NCI-H446 (cell line): ENCODE data around the gene KIRREL2.
"Not testable (repeated sequence)": the region's sequence is repeated elsewhere in the genome, so short reads cannot be mapped to it uniquely, and the experiment has no call there.

Experiments used
- DNase-seq, 2 experiments: peaks; one replicate each; lab custom pipeline; 2025; lab: John Stamatoyannopoulos, UW

KIRREL2 gene

DNA sequence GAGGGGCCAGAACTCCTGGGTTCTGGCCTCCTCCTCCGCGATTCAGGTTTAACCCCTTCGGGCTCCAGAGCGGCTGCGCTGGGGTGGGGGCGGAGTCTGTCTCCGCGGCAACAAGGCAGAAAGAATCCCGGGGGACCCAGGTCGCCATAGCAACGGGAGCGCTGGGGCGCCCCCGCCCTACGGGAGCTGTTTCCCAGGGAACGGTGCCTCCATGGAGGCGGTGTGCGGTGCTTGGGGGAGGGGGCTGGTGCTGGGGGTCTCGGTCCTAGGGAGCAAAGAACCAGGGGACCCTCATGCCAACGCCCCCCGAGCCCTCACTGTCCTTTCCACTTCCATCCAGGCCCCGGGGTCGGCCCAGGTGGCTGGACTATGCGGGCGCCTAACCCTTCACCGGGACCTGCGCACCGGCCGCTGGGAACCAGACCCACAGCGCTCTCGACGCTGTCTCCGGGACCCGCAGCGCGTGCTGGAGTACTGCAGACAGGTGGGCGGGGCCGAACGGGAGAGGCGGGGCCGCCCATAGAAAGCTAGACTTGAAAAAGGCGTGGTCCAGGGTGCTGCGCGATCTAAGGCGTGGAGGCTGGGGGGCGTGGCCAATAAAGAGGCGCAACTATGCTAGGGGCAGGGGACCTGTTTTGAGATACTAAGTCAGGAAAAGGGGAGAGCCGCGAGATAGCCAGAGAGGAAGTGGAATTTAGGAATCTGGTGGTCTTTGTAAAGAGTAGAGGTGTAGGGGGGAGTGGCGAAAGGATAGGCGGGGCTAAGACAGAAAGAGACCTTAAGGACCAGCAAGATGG, 12.8 kb downstream of the KIRREL2 start:
- DNase-seq = peak; percentile 89 to 92

DNA sequence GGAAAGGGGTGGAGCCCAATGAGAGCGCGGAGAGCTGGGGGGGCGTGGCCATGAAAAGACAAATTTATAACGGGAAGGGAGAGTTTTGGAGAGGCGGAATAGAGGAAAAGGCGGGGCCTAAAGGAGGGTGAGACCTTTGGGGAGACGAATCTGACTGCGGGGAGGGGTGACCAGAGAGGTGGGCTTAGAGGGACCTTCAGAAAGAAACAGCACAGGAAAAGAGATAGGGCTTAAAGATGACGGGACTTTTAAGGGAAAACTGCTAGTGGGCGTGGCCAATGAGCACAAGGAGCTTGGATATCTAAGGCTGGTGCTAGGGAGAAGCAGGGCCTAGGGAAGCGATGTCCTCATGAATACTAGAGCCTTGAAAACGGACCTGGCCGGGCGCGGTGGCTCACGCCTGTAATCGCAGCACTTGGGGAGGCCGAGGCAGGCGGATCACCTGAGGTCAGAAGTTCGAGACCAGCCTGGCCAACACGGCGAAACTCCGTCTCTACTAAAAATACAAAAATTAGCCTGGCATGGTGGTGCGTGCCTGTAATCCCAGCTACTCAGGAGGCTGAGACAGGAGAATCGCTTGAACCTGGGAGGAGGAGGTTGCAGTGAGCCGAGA, 13.5 kb downstream of the KIRREL2 start:
- peak in 1 of 2 experiments; percentile 83 for DNase-seq

DNA sequence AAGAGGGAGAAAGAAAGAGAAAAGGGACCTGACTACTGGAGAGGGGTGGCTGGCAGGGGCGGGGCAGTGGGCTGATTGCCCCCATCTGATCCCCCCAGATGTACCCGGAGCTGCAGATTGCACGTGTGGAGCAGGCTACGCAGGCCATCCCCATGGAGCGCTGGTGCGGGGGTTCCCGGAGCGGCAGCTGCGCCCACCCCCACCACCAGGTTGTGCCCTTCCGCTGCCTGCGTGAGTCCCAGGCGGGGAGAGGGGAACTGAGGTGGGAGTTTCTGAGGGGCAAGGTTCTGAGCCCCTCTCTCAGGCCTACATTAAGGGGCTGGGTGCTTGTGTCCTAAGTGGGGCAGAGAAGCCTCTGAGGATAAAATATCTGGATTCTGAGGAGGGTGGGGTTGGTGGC, 14.1 kb downstream of the KIRREL2 start:
- DNase-seq = no peak

DNA sequence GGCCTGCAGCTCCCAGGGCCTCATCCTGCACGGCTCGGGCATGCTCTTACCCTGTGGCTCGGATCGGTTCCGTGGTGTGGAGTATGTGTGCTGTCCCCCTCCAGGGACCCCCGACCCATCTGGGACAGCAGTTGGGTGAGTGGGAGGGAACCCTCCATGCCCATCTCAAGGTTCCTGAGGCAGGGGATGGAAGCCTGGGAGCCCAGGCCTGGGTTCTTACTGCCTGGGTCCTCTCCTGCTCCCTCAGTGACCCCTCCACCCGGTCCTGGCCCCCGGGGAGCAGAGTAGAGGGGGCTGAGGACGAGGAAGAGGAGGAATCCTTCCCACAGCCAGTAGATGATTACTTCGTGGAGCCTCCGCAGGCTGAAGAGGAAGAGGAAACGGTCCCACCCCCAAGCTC, 14.9 kb downstream of the KIRREL2 start:
- DNase-seq = no peak

DNA sequence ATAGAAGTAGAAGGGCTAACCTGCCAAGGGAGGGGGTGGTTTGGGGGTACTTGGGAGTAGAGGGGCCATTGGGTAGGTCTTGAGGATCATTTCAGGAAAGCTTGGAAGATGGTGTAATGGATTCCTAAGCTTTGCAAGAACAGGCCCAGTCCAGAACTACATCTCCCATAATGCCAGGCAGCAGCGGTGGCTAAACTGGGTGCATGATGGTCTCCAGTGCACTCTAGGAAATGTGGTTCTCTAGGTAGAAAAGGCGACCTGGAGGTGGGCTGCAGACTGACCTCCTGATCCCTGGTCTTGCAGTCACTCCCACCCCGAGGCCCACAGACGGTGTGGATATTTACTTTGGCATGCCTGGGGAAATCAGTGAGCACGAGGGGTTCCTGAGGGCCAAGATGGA, 15.5 kb downstream of the KIRREL2 start:
- no peak for DNase-seq

DNA sequence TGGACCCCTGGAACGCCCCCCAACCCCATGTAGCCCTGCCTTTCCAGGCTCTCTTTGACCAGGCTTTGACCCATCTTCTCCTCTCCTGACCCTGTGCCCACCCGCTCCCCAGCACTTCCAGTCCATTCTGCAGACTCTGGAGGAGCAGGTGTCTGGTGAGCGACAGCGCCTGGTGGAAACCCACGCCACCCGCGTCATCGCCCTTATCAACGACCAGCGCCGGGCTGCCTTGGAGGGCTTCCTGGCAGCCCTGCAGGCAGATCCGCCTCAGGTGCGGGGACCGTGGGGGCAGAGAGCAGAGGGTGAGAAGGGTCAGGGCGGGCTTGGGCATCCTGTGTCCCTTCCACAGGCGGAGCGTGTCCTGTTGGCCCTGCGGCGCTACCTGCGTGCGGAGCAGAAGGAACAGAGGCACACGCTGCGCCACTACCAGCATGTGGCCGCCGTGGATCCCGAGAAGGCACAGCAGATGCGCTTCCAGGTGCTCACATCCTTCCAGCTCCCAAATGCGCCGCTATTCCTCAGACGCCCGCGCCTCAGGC, 17.8 kb downstream of the KIRREL2 start:
- no peak for DNase-seq

DNA sequence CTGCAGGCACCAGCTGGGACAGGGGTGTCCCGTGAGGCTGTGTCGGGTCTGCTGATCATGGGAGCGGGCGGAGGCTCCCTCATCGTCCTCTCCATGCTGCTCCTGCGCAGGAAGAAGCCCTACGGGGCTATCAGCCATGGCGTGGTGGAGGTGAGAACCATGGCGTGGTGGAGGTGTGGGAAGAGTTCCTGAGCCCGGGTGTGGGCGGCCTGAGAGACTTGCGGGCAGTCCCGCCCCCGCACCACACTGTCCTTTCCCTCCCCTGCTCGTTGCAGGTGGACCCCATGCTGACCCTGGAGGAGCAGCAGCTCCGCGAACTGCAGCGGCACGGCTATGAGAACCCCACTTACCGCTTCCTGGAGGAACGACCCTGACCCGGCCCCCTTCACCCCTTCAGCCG, 22.4 kb downstream of the KIRREL2 start:
- no peak for DNase-seq

DNA sequence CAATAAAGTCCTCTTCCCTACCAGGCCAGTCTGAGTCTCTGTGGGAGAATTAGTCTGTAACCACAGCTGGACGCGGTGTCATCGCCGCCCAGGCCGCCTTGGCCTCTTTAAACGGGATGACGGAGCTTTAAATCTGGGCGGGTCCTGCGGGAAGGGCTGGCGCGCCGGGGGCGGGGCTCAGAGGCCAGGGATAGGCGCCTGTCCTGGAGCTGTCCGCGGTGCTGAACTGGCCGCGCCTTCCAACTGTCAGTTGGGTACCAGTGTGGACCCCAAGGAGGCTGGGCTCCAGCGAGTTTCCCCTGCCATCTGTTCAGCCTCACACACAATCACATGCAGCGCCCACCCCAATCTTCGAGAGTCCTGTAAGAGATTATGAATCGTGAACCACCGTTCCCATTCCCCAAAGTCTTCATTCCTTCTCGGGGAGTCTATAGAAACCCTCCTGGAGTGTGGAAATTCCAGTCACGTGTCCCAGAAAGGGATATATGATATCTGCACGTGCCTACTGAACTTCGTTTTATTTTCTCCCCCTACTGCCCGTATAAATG, 23.1 kb downstream of the KIRREL2 start:
- DNase-seq = peak in 1 of 2 experiments; percentile 23

DNA sequence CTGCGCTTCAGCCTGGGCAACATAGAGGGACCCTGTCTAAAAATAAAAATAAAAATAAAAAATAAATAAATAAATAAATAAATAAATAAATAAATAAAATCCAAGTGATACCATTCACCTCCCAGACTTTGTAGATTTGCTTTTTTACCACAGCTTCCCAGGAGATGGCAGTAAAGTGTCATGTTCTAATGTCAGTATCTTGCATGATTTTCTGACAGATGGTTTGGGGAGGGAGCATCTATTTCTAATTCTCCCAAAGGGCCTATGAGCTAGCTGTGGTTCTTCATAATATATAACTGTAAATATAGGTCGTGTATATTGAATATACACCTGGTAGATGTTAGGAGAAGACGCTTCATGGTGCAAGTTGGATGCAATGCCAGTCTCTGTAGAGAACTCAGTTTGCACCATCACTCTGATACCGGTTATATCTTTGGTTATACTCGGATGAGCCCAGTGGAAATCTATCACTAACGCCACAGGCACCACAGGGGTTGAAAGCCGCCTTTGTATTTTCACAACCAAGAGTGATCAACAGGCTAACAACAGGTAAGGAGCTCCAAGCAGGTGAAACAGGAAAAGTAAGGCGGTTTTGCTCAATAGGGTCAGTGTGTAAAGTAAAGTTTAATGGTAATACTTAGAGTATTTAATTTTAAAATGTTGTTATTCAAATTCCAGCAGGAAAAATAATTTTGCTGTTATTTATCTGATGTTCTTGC, 25.6 kb downstream of the KIRREL2 start:
- peak; percentile 71 to 87 for DNase-seq

DNA sequence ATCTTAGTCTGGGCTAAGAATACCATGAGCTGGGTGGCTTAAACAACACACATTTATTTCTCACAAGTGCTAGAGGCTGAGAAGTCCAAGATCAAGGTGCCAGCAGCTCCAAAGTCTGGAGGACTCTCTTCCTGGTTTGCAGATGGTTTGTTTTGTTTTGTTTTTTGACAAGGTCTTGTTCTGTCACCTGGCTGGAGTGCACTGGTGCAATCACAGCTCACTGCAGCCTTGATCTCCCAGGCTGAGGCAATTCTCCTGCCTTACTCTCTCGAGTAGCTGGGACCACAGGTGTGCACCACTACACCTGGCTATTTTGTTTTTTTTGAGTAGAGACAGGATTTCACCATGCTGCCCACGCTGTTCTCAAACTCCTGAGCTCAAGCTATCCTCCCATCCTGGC, 27.2 kb downstream of the KIRREL2 start:
- no peak for DNase-seq

DNA sequence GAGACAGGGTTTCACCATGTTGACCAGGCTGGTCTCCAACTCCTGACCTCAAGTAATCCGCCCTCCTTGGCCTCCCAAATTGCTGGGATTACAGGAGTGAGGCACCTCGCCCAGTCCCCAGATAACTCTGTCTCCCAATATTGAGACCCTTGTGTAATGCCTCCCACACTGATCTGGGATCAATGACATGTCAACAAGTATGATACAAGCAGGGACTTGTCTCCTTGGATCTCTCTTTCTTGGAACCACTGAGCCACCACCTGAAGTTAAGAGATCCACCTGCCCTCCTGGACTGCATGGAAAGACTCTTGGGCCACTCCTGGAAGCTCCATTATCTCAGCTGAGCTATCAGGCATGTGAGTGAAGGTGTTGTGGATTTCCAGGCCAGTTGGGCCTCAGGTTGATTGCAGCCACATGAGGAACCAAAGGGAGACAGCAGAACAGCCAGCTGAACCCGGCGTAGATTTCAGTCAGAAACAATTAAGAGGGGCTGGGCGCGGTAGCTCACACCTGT, 28.6 kb downstream of the KIRREL2 start:
- DNase-seq = no peak

DNA sequence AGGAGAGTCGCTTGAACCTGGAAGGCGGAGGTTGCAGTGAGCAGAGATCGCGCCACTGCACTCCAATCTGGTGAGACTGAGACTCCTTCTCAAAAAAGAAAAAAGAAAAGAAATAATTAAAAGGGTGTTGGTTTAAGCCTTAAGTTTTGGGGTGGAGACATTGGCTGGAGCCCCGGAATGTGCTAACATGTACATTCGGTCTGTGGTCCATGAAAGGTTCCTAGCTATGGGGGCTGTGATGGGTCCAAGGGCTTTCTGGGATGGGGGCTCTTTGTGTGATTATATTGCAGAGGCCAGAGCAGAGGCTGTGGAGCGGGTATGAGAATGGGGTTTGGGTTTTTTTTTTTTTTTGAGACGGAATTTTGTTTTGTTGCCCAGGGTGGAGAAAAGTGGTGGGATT, 29.2 kb downstream of the KIRREL2 start:
- no peak for DNase-seq

DNA sequence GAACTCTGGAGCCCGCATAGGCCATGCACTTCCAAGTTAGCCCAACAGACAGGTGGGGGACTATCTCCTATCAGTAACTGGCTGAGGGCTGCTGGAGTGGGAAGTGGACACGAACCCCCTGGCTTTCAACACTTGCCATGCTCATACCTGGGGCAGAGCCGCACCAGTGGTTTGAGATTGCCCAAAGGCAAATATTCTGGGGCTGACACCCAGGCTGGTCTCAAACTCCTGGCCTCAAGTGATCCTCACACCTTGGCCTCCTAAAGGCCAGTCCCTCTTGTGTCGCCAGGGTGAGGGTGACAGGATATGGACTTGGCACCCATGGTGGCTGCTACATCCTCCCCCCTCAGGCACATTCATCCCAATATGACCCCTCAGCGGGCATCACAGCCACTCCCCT, 30.5 kb downstream of the KIRREL2 start:
- DNase-seq = no peak

DNA sequence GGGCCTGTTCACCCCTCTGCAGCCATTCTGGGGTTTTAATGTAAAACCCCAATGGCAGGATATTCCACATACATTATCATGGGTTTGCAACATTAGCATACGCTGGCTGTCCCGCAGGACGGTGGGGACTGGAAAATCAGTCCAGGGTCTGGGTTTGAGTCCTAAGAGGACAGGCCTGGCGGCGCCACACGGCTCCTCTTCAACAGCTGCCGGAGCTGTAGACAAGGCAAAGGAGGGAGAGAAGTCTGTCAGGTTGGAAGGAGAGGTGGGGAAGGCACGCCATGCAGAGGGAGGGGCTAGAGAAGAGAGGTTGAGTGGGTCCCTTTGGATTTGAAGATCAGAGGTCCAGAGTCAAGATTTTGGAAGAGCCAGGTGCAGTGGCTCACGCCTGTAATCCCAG, 31.7 kb downstream of the KIRREL2 start:
- no peak for DNase-seq

DNA sequence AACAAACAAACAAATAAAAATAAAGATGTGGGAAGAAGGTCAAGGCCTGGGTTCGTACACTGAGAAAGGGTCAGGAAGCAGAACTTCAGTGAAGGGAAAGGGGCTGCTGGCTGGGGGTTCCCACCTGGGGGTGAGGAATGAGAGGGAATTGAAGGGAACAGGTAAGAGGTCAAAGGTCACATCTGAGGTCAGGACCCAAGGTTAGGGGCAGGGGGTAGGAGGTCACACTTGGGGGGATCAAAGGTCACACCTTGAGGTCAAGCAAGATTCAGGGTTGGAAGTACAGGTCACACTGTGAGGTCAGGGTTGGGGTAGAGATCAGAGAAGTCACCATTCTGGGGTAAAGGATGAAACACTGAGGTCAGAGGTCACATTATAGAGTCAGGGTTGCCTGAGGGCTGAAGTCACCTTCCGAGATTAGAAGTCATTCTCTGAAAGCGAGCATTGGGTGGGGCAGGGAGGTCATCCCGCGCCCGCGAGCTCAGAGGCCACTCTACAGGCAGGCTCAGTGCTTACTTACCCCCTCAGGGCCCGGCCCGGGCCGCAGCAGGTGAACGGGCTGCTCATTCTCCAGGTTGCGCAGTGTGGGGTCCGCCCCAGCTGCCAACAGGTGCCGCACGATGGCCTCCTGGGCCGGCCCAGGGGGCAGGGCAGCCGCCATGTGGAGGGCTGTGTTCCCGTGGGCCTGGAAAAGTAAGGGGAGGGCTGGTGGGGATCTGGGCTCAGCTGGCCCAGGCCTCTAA, 32.8 kb downstream of the KIRREL2 start:
- no peak for DNase-seq

DNA sequence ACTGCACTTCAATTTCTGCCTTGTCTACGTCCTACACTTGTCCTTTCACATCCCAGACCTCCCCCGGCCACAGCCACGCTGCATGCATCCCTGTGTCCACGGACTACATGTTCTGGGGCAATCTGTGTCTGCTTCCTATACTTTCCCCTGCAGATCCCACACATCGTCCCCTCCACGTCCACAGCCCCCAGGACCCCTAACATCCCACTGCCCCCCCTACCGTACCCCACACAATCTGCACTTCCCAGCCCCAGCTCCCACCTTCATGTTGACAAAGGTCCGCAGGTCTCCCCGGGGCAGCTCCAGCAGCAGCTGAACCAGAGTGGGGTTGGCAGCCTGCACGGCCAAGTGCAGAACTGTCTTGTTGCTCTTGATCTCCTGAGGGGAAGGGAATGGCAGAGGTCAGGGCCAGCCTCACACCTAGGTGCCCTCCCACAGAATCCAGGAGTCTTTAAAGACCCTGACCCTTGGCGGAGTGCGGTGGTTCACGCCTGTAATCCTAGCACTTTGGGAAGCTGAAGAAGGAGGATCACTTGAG, 33.5 kb downstream of the KIRREL2 start:
- DNase-seq = no peak

DNA sequence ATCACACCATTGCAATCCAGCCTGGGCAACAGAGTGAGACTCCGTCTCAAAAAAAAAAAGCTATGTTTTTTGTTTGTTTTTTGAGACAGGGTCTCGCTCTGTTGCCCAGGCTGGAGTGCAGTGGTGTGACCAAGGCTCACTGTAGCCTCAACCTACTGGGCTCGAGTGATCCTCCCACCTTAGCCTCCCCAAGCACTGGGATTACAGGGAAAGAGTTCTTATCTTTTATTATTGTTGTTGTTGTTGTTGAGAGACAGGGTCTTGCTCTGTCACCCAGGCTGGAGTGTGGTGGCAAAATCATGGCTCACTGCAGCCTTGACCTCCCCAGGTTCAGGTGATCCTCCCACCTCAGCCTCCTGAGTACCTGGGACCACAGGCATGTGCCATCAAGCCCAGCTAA, 35.1 kb downstream of the KIRREL2 start:
- DNase-seq = not testable (repeated sequence)

DNA sequence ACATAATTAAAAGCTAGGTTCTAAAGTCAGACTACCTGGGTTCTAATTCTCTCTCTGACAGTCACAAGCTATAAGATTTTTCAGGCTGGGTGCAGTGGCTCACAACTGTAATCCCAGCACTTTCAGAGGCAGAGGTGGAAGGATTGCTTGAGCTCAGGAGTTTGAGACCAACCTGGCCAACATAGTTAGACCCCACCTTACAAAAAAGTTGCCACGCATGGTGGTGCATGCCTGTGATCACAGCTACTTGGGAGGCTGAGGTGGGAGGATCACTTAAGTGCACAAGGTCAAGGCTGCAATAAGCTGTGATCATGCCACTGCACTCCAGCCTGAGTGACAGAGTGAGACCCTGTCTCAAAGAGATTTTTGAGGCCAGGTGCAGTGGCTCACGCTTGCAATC, 37.6 kb downstream of the KIRREL2 start:
- DNase-seq = no peak

DNA sequence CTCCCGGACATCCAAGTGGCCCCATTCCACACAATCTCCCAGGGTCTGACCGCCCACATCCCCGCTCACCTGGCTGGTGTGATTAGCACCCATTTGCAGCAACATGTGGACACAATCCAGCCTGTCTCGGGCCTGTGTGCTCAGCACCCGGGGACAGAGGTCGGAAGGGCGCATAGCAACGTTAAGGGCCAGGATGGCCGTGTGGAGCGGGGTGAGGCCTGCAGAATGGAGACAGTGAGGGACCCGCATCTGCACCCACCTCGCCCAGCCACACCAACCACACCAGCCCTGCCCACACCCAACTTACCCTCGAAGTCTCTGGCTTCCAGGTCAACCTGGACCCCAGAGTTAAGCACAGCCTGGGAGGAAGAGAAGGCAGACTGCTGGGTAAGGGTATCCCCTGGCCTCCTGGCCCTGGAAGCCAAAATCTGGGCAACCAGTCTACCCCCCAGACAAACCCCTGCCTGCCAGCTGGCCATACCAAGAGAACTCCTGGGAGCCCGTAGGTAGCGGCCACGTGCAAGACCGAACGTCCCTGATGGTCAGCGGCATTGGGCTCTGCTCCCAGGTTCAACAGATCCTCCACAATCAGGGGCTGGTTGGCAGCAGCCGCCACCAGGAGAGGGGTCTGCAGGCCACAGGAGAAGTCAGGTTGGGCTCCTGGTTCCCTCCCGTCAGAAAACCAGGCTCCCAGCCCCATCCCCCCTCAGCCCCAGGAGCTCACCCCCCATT, 39.4 kb downstream of the KIRREL2 start:
- no peak for DNase-seq

DNA sequence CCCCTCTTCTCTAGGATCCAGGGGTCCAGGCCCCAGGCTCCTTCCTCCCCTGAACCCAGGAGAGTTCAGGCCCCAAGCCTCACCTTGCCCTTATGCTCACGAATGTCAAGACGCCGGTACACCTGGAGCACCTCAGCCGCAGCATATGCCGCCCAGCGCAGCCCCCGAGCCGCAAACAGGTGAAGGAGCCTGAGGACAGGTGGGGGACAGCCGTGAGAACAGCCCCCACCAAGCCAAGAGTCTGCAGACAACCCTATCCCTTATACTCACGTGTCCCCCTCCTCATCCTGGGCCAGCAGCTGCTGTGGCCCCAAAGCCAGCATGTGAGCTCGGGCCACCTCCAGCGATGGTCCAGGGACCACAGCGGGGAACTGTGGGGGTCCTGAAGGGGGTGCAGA, 39.9 kb downstream of the KIRREL2 start:
- no peak for DNase-seq
